Cardiac fibroblast (primary cell): ENCODE measurements around the gene PPHLN1.

Experiments
- DNase-seq, 2 donors: peaks; one replicate each; pipeline versions ENCODE4 v3.0.0 to v3.0.0-alpha.2; 2010; ENCODE audit warnings: low read depth in 2 of 2
- H3K4me3 ChIP-seq, 2 donors: replicated peaks in 1 of 2; 1 replicate in 1 of 2; 2 replicates in 1 of 2; pipeline ENCODE4 v1.5.1; 2011; ENCODE audit warnings: low read depth in 2 of 2, low read length in 2 of 2, mild to moderate bottlenecking in 2 of 2, moderate library complexity in 1 of 2
- TF ChIP-seq, protein P1 (sequence below): IDR thresholded peaks from one replicate; pipeline ENCODE4 v1.5.1; 2011; ENCODE audit warnings: low read depth, mild to moderate bottlenecking, low read length, inconsistent platforms

The PPHLN1 gene

GRCh38 chr12:42356344-42356743, 30.4 kb downstream of the PPHLN1 start:
- H3K4me3 ChIP-seq: no peak overlapping the region
- DNase-seq: no peak
- TF ChIP-seq, protein P1, sequence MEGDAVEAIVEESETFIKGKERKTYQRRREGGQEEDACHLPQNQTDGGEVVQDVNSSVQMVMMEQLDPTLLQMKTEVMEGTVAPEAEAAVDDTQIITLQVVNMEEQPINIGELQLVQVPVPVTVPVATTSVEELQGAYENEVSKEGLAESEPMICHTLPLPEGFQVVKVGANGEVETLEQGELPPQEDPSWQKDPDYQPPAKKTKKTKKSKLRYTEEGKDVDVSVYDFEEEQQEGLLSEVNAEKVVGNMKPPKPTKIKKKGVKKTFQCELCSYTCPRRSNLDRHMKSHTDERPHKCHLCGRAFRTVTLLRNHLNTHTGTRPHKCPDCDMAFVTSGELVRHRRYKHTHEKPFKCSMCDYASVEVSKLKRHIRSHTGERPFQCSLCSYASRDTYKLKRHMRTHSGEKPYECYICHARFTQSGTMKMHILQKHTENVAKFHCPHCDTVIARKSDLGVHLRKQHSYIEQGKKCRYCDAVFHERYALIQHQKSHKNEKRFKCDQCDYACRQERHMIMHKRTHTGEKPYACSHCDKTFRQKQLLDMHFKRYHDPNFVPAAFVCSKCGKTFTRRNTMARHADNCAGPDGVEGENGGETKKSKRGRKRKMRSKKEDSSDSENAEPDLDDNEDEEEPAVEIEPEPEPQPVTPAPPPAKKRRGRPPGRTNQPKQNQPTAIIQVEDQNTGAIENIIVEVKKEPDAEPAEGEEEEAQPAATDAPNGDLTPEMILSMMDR: no peak

DNA sequence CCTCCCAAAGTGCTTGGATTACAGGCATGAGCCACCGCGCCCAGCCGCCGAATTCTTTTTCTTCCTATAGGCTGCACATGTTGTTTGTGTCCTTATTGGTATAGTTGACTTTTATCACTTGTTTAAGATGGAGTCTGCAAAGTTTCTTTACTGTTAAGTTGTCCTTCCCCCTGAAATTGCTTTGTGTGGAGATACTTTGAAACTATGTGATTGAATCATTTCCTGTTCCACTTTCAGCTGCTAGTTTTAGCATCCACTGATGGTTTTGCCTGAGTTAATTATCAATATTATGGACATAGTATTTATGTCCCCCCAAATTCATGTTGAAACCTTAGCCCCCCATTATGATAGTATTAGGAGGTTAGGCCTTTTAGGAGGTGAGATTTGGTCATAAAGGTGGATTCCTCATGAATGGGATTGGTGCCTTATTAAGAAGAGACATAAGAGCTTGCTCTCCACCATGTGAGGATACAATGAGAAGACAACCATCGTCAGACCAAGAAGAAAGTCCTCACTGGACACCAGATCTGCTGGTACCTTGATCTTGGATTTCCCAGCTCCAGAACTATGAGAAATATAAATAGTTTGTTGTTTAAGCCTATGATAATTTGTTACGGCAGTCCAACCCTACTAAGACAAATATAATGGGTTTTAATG, 34.9 kb downstream of the PPHLN1 start:
- peak in 1 of 2 donors; percentile 22 for DNase-seq
- TF ChIP-seq, protein P1: no peak

DNA sequence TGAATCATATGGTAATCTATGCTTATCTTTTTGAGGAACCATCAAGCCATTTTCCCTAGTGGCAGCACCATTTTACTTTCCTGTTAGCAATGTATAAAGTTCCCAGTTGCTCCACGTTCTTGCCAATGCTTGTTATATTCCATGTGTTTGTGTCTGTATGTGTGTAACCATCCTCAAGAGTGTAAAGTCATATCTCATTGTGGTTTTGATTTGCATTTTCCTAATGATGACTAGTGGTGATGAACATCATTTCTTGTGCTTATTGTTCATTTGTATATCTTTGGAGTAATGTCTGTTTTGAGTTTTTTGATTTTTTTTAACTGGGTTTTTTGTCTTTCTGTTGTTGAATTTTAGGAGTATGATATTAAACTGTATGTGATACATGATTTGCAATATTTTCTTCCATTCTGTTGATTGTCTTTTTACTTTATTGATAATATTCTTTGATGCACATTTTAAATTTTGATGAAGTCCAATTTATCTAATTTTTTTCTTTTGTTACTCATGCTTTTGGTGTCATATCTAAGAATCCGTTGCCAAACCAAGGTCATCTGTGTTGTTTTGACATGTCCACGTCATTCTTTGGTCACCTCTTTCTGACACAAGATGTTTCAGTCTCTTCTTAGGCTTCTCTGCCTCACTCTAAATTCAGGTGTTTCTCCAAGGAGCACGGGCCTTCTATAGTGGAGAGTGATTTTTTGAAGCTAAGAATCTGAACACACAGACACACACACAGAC, 36.1 kb downstream of the PPHLN1 start:
- TF ChIP-seq, protein P1: no peak
- no peak for DNase-seq
- no peak overlapping the region for H3K4me3 ChIP-seq

More for the DNA sequence above, 34.9 kb downstream of the PPHLN1 start:
- H3K4me3 ChIP-seq: no peak overlapping the region

GRCh38 chr12:42362647-42363260, 36.8 kb downstream of the PPHLN1 start:
- no peak overlapping the region for H3K4me3 ChIP-seq
- DNase-seq: no peak
- TF ChIP-seq, protein P1: no peak

DNA sequence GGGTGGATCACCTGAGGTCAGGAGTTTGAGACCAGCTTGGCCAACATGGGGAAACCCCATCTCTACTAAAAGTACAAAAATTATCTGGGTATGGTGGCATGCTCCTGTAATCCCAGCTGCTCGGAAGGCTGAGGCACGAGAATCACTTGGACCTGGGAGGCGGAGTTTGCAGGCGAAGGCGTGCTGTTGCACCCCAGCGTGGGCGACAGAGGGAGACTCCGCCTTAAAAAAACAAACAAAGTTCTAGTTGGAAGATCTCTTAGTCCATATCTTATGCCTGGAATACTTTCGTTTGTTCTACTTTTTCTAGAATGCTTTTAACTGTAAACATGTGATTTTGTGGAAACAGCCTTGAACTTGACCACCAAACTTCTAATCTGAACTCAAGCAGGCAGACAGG, 38.7 kb downstream of the PPHLN1 start:
- TF ChIP-seq, protein P1: no peak
- no peak overlapping the region for H3K4me3 ChIP-seq
- no peak for DNase-seq

DNA sequence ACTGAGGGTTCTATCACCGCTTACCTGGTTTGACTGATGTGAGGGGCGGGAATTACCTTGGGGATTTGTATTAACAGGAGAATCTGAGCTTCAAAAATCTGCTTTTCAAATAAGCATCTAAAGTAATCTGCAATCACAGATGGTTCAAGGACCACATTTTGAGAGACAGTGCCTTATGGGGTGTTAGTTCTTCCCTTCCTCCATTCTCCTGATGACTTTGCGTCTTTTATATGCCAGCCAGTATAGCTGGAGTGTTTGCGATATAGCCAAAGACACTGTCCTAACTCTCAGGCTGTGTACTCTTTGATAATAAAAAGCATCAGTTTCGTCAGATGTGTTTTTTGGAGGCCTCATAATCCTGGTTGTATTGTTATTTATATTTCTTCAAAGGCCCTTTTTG, 39.5 kb downstream of the PPHLN1 start:
- TF ChIP-seq, protein P1: no peak
- DNase-seq: no peak
- H3K4me3 ChIP-seq: no peak overlapping the region
